Panc1 (cell line): ENCODE measurements around the gene PTAR1.
"Not testable (repeated sequence)": the region's sequence is repeated elsewhere in the genome, so short reads cannot be mapped to it uniquely, and the experiment has no call there.

ENCODE experiments used
- POLR2AphosphoS5 ChIP-seq: IDR thresholded peaks from 2 replicates; pipeline ENCODE4 v1.6.1; 2012; ENCODE audit warnings: mild to moderate bottlenecking, low read depth, low read length, moderate library complexity
- SIN3A ChIP-seq: IDR thresholded peaks from 2 replicates; pipeline ENCODE4 v1.6.1; 2012; ENCODE audit warnings: low read depth, mild to moderate bottlenecking, low read length, moderate library complexity, borderline replicate concordance; ENCODE audit not compliant: insufficient read depth
- TF ChIP-seq, protein P1 (sequence below): fragments of 450-650 bp; IDR thresholded peaks from 2 replicates; pipeline ENCODE4 v1.5.1; 2017; ENCODE audit warnings: mild to moderate bottlenecking

DNA sequence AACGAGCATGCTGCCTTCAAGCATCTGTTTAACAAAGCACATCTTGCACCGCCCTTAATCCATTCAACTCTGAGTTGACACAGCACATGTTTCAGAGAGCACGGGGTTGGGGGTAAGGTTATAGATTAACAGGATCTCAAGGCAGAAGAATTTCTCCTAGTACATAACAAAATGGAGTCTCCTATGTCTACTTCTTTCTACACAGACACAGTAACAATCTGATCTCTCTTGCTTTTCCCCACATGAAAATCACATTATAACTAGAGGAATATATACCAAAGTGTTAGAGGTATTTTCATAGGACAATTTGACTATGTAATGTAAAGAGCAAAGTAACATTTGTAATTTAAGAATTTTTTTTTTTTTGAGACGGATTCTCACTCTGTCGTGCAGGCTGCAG, 4.1 kb upstream of the PTAR1 start:
- TF ChIP-seq, protein P1, sequence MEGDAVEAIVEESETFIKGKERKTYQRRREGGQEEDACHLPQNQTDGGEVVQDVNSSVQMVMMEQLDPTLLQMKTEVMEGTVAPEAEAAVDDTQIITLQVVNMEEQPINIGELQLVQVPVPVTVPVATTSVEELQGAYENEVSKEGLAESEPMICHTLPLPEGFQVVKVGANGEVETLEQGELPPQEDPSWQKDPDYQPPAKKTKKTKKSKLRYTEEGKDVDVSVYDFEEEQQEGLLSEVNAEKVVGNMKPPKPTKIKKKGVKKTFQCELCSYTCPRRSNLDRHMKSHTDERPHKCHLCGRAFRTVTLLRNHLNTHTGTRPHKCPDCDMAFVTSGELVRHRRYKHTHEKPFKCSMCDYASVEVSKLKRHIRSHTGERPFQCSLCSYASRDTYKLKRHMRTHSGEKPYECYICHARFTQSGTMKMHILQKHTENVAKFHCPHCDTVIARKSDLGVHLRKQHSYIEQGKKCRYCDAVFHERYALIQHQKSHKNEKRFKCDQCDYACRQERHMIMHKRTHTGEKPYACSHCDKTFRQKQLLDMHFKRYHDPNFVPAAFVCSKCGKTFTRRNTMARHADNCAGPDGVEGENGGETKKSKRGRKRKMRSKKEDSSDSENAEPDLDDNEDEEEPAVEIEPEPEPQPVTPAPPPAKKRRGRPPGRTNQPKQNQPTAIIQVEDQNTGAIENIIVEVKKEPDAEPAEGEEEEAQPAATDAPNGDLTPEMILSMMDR, result not testable (repeated sequence)
- TF ChIP-seq SIN3A, POLR2AphosphoS5: not testable (repeated sequence)
